GM18870 (cell line): ENCODE measurements around the gene LCA5L.
A peak's percentile ranks its signal among the peaks of the same experiment; 100 is the strongest.

Experiments
- ATAC-seq: cut with Tn5 transposase; IDR thresholded peaks from one replicate; pipeline ENCODE4 v1.9.1; 2021; ENCODE audit warnings: moderate library complexity; ENCODE audit not compliant: unreplicated experiment

LCA5L gene

GRCh38 chr21:39445321-39446269 lies at the start of gene LCA5L:
Gene LCA5L, minus strand, starts transcription at chr21:39445778. Its CDS starts 17,285 bp downstream, at chr21:39428493.
- ATAC-seq = peak; percentile 60

DNA sequence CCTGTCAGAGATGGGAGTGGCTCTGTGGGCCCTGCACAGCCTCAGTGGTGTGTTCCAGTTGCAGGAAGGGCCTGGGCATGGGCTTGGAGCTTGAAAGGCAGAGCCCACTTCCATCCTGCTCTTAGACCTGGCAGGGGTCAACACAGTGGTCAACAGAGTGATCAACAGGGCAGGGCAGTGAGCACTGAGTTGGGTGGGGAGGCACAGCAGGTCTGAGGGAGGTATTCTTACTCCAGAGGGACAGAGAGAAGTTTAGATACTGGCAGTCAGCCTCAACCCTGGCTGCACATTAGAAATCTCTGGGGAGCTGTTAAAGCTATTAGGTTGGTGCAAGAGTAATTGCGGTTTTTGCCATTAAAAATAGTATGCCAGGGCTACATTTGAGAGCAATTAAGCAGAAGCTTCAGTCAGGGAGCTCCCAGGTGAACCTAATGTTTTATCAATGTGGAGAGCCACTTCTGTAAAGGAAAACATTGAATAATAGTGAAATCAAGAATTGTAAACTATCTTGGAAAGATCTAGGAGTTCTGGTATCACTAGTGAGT lies 43.9 kb upstream of the LCA5L start:
- ATAC-seq = no peak

DNA sequence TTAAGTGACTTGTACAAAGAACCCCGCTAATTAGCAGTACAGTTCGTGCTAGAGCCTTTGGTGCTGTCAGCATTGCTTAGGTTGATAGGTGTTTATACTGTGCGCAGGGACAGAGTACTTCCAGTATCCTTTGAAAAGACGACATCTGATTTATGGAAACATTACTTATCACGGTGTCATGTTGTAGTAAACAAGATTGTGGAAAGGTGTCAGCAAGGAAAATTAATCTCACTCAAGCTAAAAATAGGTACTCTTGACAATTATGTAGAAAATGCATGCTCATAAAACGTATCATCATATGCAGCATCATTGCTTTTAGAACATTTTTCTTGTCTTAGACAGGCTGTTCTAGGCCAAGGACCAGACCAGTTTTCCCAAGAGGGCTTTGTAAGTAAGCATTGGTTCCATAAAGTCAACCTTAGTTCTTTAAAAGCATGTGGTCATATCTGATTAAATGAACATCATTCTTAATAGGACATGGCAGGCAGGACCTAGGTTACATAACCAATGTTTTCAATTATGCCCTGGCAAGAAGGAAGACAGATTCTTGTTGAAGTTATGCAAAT lies 39.2 kb upstream of the LCA5L start:
- no peak for ATAC-seq

- ATAC-seq = no peak
Observed at GRCh38 chr21:39483917-39484316, 38.3 kb upstream of the LCA5L start.

- no peak for ATAC-seq
Observed at GRCh38 chr21:39481886-39482285, 36.3 kb upstream of the LCA5L start.

DNA sequence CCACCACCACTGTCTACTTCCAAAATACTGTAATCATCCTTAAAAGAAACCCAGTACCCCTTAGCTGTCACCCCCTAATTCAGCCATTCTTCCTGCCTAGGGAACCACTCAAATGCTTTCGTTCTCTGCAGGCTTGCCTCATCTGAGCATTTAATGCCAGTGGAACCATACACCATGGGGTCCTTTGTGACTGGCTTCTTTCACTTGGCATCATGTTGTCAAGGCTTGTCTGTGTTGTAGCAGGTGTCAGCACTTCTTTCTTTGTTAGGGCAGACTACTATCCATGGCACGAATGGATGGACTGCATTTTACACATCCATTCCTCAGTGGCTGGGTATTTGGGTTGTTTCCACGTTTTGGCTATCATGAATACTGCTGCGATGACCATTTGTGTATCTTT lies 34.7 kb upstream of the LCA5L start:
- no peak for ATAC-seq

DNA sequence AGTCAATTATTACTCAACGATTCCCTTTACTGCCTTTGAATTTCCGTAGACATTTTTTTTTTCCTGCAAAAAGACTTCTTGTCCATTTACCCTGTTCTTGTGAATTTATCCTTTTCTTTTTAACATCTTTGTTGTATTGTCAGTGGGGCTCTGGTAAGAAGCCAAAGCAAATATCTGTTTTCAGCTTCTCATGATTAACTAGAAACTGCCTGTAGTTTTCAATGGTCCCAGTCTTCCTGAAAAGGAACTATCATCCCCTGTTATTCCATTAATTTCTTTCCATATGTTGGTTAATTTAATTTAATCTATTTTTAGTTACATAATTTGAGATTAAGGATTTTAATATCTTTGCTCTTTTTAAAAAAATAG lies 34.2 kb upstream of the LCA5L start:
- ATAC-seq = no peak

DNA sequence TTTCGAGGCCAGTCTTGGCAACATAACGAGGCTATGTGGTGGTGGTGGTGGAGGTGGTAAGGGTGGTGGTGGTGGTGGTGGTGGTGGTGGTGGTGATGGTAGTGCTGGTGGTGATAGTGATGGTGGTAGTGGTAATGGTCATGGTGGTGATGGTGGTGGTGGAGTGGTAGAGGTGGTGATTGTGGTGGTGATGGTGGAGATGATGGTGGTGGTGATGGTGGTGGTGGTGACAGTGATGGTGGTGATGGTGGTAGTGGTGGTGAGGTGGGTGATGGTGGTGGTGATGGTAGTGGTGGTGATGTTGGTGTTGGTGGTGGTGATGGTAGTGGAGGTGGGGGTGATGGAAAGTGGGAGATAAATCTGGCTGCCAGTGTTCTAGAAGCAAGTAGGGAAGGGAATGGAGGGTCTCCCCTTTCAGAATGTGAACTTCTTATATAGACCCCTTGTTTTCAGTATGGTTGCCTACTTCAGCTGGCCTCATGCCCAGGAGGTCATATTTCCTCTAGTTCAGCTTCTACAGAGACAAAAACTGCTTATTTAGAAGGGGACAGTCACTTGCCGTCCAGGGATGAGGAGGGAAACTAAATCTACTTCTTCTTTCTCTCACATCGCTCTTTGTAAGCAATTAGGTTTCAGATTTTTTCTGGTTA lies 33.7 kb upstream of the LCA5L start:
- ATAC-seq = no peak

GRCh38 chr21:39474611-39475010 lies 29.0 kb upstream of the LCA5L start:
- ATAC-seq = no peak

DNA sequence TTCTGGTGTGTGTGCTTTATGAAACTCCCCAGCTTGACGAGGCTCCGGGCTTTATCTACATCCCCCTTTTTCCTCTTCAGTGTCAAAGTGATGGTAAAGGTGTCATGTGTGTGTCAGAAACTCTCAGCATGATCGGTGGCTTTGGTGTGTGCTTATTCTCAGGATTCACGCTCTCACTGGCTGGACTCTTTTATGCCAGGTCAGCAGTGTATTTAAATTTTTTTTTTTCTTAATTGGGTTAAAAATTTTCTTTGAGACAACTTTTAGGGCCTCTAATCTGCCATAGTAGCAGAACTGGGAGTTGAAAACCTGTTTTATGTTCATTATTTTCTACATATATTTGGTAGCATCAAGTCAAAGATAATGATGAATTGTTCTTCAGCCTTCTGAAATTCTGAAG lies 27.2 kb upstream of the LCA5L start:
- ATAC-seq = no peak

DNA sequence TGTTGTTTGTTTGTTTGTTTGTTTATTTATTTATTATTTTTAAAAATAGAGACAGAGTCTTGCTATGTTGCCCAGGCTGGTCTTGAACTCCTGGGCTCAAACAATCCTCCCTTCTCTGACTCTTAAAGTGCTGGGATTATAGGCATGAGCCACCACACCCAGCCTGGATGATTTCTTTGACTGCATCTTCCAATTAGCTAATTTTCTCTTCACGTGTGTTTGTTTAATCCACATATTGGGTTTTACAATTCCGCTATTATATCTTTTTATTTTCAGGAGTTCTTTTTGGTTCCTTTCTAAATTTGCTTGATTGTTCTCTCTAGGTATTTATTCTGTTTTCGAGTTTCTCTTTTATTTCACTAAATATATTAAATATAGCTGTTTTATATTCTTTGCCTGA lies 26.0 kb upstream of the LCA5L start:
- no peak for ATAC-seq

GRCh38 chr21:39468559-39468958 lies 23.0 kb upstream of the LCA5L start:
- no peak for ATAC-seq

DNA sequence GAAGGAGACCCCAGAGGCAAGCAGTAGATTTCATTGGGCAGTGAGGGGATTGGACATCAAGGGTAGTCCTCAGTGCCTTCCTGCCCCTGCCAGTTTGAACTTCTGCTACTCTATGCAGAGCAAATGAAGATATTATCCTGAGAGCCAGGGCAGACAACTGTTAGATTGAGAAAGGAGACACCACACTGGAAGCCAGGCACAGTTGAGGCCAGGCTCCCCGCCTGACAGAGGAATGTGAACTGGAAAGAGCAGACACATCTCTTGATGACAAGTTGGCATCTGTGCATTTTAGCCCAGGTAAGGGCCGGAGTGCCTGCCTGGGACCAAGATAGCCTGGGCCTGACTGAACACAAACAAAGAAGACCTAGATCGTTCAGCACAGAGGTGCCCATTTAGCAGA lies 22.2 kb upstream of the LCA5L start:
- ATAC-seq = no peak

GRCh38 chr21:39466584-39466983 lies 21.0 kb upstream of the LCA5L start:
- ATAC-seq = no peak

DNA sequence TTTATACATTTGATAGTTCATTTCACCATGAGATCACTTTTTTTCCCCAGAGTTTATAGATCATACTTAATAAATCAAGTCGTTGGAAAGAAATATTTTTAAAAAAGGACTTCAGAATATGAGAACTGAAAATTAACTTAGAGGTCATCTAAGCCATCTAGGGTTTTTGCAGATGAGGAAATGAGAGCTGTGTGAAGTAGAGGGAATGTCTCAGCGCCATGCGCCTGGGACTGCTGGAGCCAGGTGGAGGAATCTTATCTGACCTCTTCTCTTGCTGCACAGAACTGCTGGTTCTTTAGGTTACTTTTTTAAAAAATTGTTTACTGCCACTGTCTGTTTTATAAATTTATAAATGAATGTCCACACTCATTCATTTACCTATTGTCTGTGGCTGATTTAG lies 17.7 kb upstream of the LCA5L start:
- no peak for ATAC-seq

DNA sequence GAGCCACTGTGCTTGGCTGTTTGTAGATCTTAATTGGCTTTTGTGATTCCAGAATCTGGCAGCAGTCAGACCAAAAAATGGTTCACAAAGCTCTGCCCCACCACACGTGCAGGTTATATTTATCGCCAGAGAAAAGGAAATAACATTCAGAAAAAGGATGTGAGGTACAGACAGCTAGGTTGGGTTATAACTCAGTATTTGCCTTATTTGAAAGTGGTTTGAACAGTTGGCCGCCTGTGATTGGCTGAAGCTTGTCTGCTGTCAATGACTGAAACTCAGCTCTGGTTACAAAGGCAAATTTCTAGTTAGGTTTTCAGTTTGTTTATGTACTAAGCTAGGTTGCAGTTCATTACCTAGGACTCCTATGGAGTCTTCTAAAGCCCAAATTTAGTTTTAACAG lies 15.8 kb upstream of the LCA5L start:
- peak; percentile 82 for ATAC-seq

DNA sequence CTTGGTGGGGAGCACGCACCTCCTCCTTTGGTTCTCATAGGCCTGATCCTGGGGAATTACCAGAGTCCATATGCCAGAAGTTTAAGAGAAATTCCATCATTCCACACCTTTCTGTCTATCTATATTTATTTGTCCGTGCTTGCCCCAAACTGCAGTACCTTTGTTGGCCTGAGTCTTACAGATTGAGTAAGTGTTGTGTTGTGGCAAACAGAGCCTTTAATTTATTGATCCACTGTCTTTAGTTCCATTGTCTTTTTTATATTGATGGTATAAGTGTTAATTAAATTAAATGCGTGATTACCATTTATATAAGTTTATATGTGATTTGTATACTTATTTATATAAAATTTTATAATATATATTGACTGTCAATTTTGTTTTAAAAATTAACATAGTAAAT lies 11.1 kb upstream of the LCA5L start:
- no peak for ATAC-seq

DNA sequence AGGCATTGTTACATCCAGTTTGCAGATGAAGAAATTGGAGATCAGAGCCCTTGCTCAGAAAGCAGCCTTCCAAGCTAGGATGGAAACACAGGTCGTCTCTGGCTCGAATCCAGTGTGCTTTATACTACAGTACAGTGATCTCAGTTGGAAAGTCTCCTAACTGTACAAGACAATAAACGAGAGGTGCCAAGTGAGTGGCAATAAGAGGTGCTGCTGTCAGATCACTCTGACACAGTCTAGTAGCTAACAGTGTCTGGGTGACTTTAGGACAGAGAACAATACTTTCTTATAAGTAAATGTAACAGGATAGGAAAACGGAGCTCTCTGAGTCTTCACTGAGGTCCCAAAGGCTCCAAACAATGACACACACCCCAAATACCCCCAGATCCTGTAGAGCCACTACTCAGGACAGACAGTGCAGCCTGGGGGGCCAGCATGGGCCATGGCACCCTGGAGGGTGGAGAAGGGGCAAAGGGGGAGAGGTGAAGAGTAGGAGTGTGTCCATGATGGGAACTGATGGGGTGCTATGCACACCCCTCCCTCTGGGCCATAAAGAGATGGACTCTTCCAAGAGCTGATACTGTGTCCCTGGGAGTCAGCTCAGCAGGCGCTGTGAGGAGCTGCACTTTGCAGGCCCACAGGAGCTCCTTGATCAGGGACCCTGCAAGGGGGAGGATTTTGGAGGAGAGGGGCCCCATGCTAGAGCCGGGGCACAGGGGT lies 9.5 kb upstream of the LCA5L start:
- no peak for ATAC-seq

GRCh38 chr21:39453571-39454179 lies 8.1 kb upstream of the LCA5L start:
- ATAC-seq = no peak

DNA sequence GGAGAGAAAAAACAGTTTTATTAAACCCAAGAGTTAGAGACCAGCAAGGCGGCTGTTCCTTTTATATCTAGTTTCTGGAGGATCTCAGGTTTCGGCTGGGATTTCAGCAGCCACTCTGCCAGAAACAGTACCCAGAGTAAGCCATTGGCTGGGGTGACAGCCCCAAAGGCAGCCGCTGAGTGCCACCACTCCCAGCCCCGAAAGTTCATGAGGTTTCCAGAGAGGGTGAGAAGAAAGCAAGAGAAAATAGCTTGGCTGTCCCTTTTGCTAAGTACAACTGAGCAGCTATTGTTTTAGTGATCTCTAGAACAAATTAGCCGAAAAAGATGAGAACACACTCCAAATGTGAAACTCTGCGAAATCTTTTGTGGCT lies 7.4 kb upstream of the LCA5L start:
- ATAC-seq = no peak
